GM12878 (cell line): ENCODE measurements around the gene SORBS2. TPM values are rescaled to one million over a fixed set of nuclear protein-coding genes. Genes with fewer than 3 reads are reported as not detected.

Experiments
- ATAC-seq: fragments of 200-7000 bp; cut with Tn5 transposase; 3 replicates; pipeline ENCODE4 v1.9.1; 2020; ENCODE audit warnings: mild to moderate bottlenecking, moderate library complexity
- BruUV-seq: library from RNA; stranded (reverse); fragments of 400-500 nt; replicated peaks from 2 replicates; lab custom pipeline; 2021; lab: Mats Ljungman, UMichigan
- CTCF ChIA-PET: fragments of 300-600 bp; sonication (Branson Sonifier 250); formaldehyde crosslinking; extraction: SDS; loops from one replicate; lab custom pipeline; 2021; ENCODE audit warnings: inconsistent platforms; lab: Yijun Ruan, JAX
- POLR2A ChIA-PET: fragments of 350-600 bp; formaldehyde crosslinking; extraction: SDS; loops from one replicate; lab custom pipeline; 2021; ENCODE audit warnings: inconsistent platforms; lab: Charles Lee
- RAD21 ChIA-PET: fragments of 300-600 bp; sonication (Branson Sonifier 250); formaldehyde crosslinking; loops from one replicate; lab custom pipeline; 2023; ENCODE audit warnings: antibody characterized with exemption; ENCODE audit not compliant: unreplicated experiment; lab: Charles Lee
- SMC1A ChIA-PET: fragments of 300-600 bp; sonication (Branson Sonifier 250); formaldehyde crosslinking; loops from one replicate; lab custom pipeline; 2023; ENCODE audit not compliant: unreplicated experiment, uncharacterized antibody; lab: Charles Lee
- DNase-seq: peaks from one replicate; pipeline ENCODE4 v3.0.0-alpha.2; 2011; ENCODE audit warnings: low read depth, low spot score
- FAIRE-seq: peaks from 3 replicates; lab custom pipeline; 2011; peaks lifted over from hg19 to GRCh38; lab: Jason Lieb, UNC
- H2AFZ ChIP-seq: 2 replicates; pipeline ENCODE4 v1.6.0; 2011; ENCODE audit warnings: low read depth, low read length, control low read depth; ENCODE audit not compliant: control insufficient read depth
- H3K27ac ChIP-seq: 2 replicates; pipeline ENCODE4 v1.5.1; 2011; ENCODE audit warnings: control low read depth; ENCODE audit not compliant: control insufficient read depth, insufficient read depth
- H3K27me3 ChIP-seq, 2 experiments: replicated peaks in 1 of 2; 2 replicates each; pipeline versions ENCODE4 v1.6.0 to v1.6.1; 2011; ENCODE audit warnings: low read length in 1 of 2; ENCODE audit not compliant: control insufficient read depth in 2 of 2, insufficient read depth in 2 of 2
- H3K36me3 ChIP-seq, 2 experiments: 2 replicates each; pipeline ENCODE4 v1.5.1; 2011; ENCODE audit warnings: low read length in 1 of 2; ENCODE audit not compliant: control insufficient read depth in 2 of 2, insufficient read depth in 2 of 2
- H3K4me1 ChIP-seq: 2 replicates; pipeline ENCODE4 v1.6.1; 2011; ENCODE audit warnings: mild to moderate bottlenecking, low read length, moderate library complexity, mixed read lengths; ENCODE audit not compliant: control insufficient read depth, insufficient read depth
- H3K4me2 ChIP-seq: 2 replicates; pipeline ENCODE4 v1.6.0; 2011; ENCODE audit warnings: control low read depth; ENCODE audit not compliant: control insufficient read depth, insufficient read depth
- H3K4me3 ChIP-seq: fragments of 200-600 bp; sonication (generic); 2 replicates; pipeline ENCODE4 v1.5.1; 2016
- H3K79me2 ChIP-seq: 2 replicates; pipeline ENCODE4 v1.6.0; 2011; ENCODE audit warnings: low read length; ENCODE audit not compliant: control insufficient read depth, insufficient read depth
- H3K9ac ChIP-seq: 2 replicates; pipeline ENCODE4 v1.8.0; 2011; ENCODE audit warnings: low read length, control low read depth, mixed read lengths; ENCODE audit not compliant: control insufficient read depth, insufficient read depth
- H3K9me3 ChIP-seq: replicated peaks from 3 replicates; pipeline ENCODE4 v1.5.1; 2011; ENCODE audit warnings: mild to moderate bottlenecking, low read length; ENCODE audit not compliant: control insufficient read depth, insufficient read depth
- H4K20me1 ChIP-seq: 2 replicates; pipeline ENCODE4 v1.6.0; 2011; ENCODE audit not compliant: control insufficient read depth, insufficient read depth
- BCL3 ChIP-seq: IDR thresholded peaks from 2 replicates; pipeline ENCODE4 v1.6.1; 2011; ENCODE audit warnings: borderline replicate concordance, low read depth, mild to moderate bottlenecking, moderate library complexity, low read length; ENCODE audit not compliant: insufficient read depth, poor library complexity, severe bottlenecking
- GABPA ChIP-seq: IDR thresholded peaks from 2 replicates; pipeline ENCODE4 v1.6.1; 2014; ENCODE audit warnings: antibody characterized with exemption, low read depth, mild to moderate bottlenecking, inconsistent platforms
- HDAC6 ChIP-seq: fragments of 200-600 bp; sonication (generic); IDR thresholded peaks from one replicate; pipeline ENCODE4 v1.8.0; 2017; ENCODE audit warnings: antibody characterized with exemption; ENCODE audit not compliant: unreplicated experiment
- MTA3 ChIP-seq: IDR thresholded peaks from 2 replicates; pipeline ENCODE4 v1.6.1; 2012; ENCODE audit warnings: low read length, inconsistent platforms, borderline replicate concordance
- NKRF ChIP-seq: fragments of 450-650 bp; conservative IDR thresholded peaks from 2 replicates; pipeline ENCODE4 v1.6.1; 2017; ENCODE audit warnings: mild to moderate bottlenecking, moderate library complexity
- NR2F1 ChIP-seq: fragments of 450-650 bp; conservative IDR thresholded peaks from 2 replicates; pipeline ENCODE4 v1.6.1; 2017; ENCODE audit warnings: mild to moderate bottlenecking
- RAD21 ChIP-seq: IDR thresholded peaks from 2 replicates; pipeline ENCODE4 v1.6.1; 2011; ENCODE audit warnings: mild to moderate bottlenecking, low read depth, low read length, moderate library complexity; ENCODE audit not compliant: insufficient read depth
- RELB ChIP-seq: fragments of 450-650 bp; IDR thresholded peaks from 2 replicates; pipeline ENCODE4 v1.6.1; 2017; ENCODE audit warnings: low read depth, mild to moderate bottlenecking, moderate library complexity
- SRF ChIP-seq, 2 experiments: IDR thresholded peaks; 2 replicates each; pipeline ENCODE4 v1.6.1; 2011; ENCODE audit warnings: low read depth in 2 of 2, low read length in 2 of 2, mild to moderate bottlenecking in 1 of 2, moderate library complexity in 1 of 2
- STAT1 ChIP-seq: fragments of 450-650 bp; conservative IDR thresholded peaks from 2 replicates; pipeline ENCODE4 v1.6.1; 2014; ENCODE audit warnings: antibody characterized with exemption, mild to moderate bottlenecking
- ZBED1 ChIP-seq: IDR thresholded peaks from 2 replicates; pipeline ENCODE4 v1.6.1; 2016; ENCODE audit warnings: borderline replicate concordance
- ZNF207 ChIP-seq: fragments of 450-650 bp; IDR thresholded peaks from 2 replicates; pipeline ENCODE4 v1.6.1; 2014; ENCODE audit warnings: antibody characterized with exemption, mild to moderate bottlenecking, borderline replicate concordance
- ZNF24 ChIP-seq: fragments of 450-650 bp; IDR thresholded peaks from 2 replicates; pipeline ENCODE4 v1.6.1; 2017; ENCODE audit warnings: antibody characterized with exemption, mild to moderate bottlenecking
- whole genome bisulfite sequencing: methylation state at CpG from one replicate; pipeline ENCODE4 v1.1.6; 2016; ENCODE audit warnings: low lambda C conversion rate; ENCODE audit not compliant: insufficient replicate concordance, insufficient coverage; ENCODE audit errors: missing lambda C conversion rate; 5-methylcytosine and 5-hydroxymethylcytosine counted together
- in situ Hi-C: fragments of 300-500 bp; cut with MboI; formaldehyde crosslinking; loops from 9 replicates; pipeline ENCODE4 v1.14.3; 2018; ENCODE audit warnings: mixed read lengths
- intact Hi-C: fragments of 100-400 bp; cut with micrococcal nuclease; formaldehyde crosslinking; loops from one replicate; pipeline ENCODE4 v1.14.2; 2022; ENCODE audit not compliant: unreplicated experiment
- polyA plus RNA-seq, 11 experiments: library from polyadenylated mRNA; depleted of rRNA in 4 of 11; unstranded in 6 of 11; stranded (reverse) in 5 of 11; fragments of >200 nt; fragmentation: Nextera tagmentation in 4 of 11; fragmentation: Illumina TruSeq in 1 of 11; extraction: Ambion mirVana in 4 of 11; extraction: Trizol in 1 of 11; gene quantifications; 1 replicate in 1 of 11; 2 replicates in 10 of 11; pipeline versions ENCODE4 v1.2.1 to v1.2.3, GENCODE V29; 2011 to 2016; ENCODE audit warnings: inconsistent platforms in 2 of 11, missing spikeins in 2 of 11, low read depth in 1 of 11
- total RNA-seq, 4 experiments: library from RNA; depleted of rRNA in 3 of 4; stranded (reverse); fragments of >200 nt in 3 of 4; fragmentation: Illumina TruSeq in 1 of 4; extraction: Trizol in 1 of 4; gene quantifications; 2 replicates each; pipeline versions ENCODE4 v1.2.1 to v1.2.3, GENCODE V29; 2013 to 2021

SORBS2 gene
- total and polyA plus RNA-seq, 10 of the 15 experiments (the other 5 are each of a cell fraction or from before 2014, with no cell fraction given), result 0.06 to 3.0 (median 0.79) TPM

GRCh38 chr4:185546335-185546734, 265.7 kb downstream of the SORBS2 start:
- ChIA-PET POLR2A (no interaction called here), CTCF (no interaction called here), SMC1A (no interaction called here), RAD21 (no interaction called here)
- in situ Hi-C loops (no loop called here), intact Hi-C loops (no loop called here)
- no peaks in the 10 kb centered on the region for H3K79me2 ChIP-seq
- DNase-seq, result no peak
- H3K36me3 ChIP-seq, result no peaks in the 10 kb centered on the region
- H4K20me1 ChIP-seq, result no peaks in the 10 kb centered on the region
- H3K4me2 ChIP-seq, result no peak overlapping the region
- no peak overlapping the region for H2AFZ ChIP-seq
- 55% methylated on average over 6 of the region's 6 CpGs for WGBS
- ATAC-seq, result no peak
- no peaks in the 10 kb centered on the region for H3K4me1 ChIP-seq
- no peak overlapping the region for H3K27ac ChIP-seq
- H3K4me3 ChIP-seq, result no peak overlapping the region
- BruUV-seq, result no TSS peak
- FAIRE-seq, result no peak
- H3K9me3 ChIP-seq, result no peaks in the 10 kb centered on the region; the same call in 2 of the 3 replicates
- TF ChIP-seq BCL3 (no peak), NKRF (no peak), SRF (IDR thresholded peaks at IDR 0.05; ENCODE audit: low read depth in 2 of 2, low read length in 2 of 2) (no peak), ZBED1 (no peak), HDAC6 (no peak), ZNF24 (no peak), RELB (no peak), RAD21 (no peak), STAT1 (no peak), NR2F1 (no peak), GABPA (no peak), ZNF207 (no peak), MTA3 (no peak)
- no peak overlapping the region for H3K9ac ChIP-seq
- H3K27me3 ChIP-seq, result no peaks in the 10 kb centered on the region; a peak in 1 of 4 replicates
